Thyroid gland (tissue), 4 donors: ENCODE measurements around the gene MAP3K10.

ENCODE experiments used
- CTCF ChIP-seq, 6 experiments: fragments of 200-600 bp in 3 of 6; fragments of 450-650 bp in 3 of 6; sonication (generic) in 3 of 6; IDR thresholded peaks; one replicate each; pipeline ENCODE4 v1.5.1; 2016 to 2019; ENCODE audit warnings: antibody characterized with exemption in 6 of 6, mild to moderate bottlenecking in 2 of 6, inconsistent platforms in 1 of 6, moderate library complexity in 1 of 6
- POLR2A ChIP-seq, 2 donors: fragments of 450-650 bp; IDR thresholded peaks; one replicate each; pipeline ENCODE4 v1.6.1; 2017; ENCODE audit warnings: antibody characterized with exemption in 2 of 2, mild to moderate bottlenecking in 2 of 2, moderate library complexity in 1 of 2

- TF ChIP-seq CTCF (IDR thresholded peaks at IDR 0.05) = peak in 4 of 6 experiments; percentile 24 to 43 (median 34)
- peak in 1 of 2 donors; percentile 17 for TF ChIP-seq POLR2A (IDR thresholded peaks at IDR 0.05)
Observed at GRCh38 chr19:40217027-40217810, 26.0 kb downstream of the MAP3K10 start.
